Stimulated activated naive B cell treated with anti-CD40 and anti-IgM and Interleukin-4, amounts not matched to agents 10 μg/mL and 1 μg/mL and 100 μg/mL, for 72 hours (primary cell): ENCODE data around the gene PRRX2.

ENCODE experiments used
- ATAC-seq, 2 donors: fragments of 150-1000 bp; cut with Tn5 transposase; replicated peaks; 2 replicates each; pipeline ENCODE4 v1.10.0; 2021; ENCODE audit warnings: moderate library complexity in 1 of 2
- DNase-seq: peaks from one replicate; pipeline ENCODE4 v3.0.0; 2021
- H3K27ac Mint-ChIP-seq: one replicate; pipeline ENCODE4 v1.8.0; 2022; ENCODE audit warnings: mild to moderate bottlenecking, mixed read lengths
- H3K27me3 Mint-ChIP-seq, 2 donors: one replicate each; pipeline ENCODE4 v1.8.0; 2022; ENCODE audit warnings: mixed read lengths in 2 of 2
- H3K36me3 Mint-ChIP-seq, 2 donors: one replicate each; pipeline ENCODE4 v1.8.0; 2022; ENCODE audit warnings: mixed read lengths in 2 of 2, mild to moderate bottlenecking in 1 of 2
- H3K4me1 Mint-ChIP-seq, 2 donors: one replicate each; pipeline ENCODE4 v1.8.0; 2022; ENCODE audit warnings: mixed read lengths in 2 of 2, mild to moderate bottlenecking in 1 of 2
- H3K4me3 Mint-ChIP-seq, 2 donors: one replicate each; pipeline ENCODE4 v1.8.0; 2022; ENCODE audit warnings: mild to moderate bottlenecking in 2 of 2, mixed read lengths in 2 of 2, moderate library complexity in 1 of 2
- H3K9me3 Mint-ChIP-seq, 2 donors: one replicate each; pipeline ENCODE4 v1.8.0; 2022; ENCODE audit warnings: mixed read lengths in 2 of 2, mild to moderate bottlenecking in 1 of 2

The PRRX2 gene

GRCh38 chr9:129703667-129704355, 38.4 kb downstream of the PRRX2 start:
- ATAC-seq, result no peak
- Mint-ChIP-seq H3K27ac (no peak overlapping the region), H3K36me3 (no peaks in the 10 kb centered on the region), H3K4me1 (no peaks in the 10 kb centered on the region), H3K9me3 (no peaks in the 10 kb centered on the region), H3K4me3 (no peak overlapping the region), H3K27me3 (peaks cover 24 to 34% of the 10 kb centered on the region in 2 donors)
- no peak for DNase-seq

GRCh38 chr9:129704807-129705206, 39.4 kb downstream of the PRRX2 start:
- ATAC-seq (no peak), DNase-seq (no peak)
- no peak overlapping the region for H3K27ac Mint-ChIP-seq
- peaks cover 20 to 25% of the 10 kb centered on the region in 2 donors for H3K27me3 Mint-ChIP-seq
- H3K9me3 Mint-ChIP-seq, result no peaks in the 10 kb centered on the region
- H3K4me3 Mint-ChIP-seq, result no peak overlapping the region
- no peaks in the 10 kb centered on the region for H3K4me1 Mint-ChIP-seq
- H3K36me3 Mint-ChIP-seq, result no peaks in the 10 kb centered on the region

- Mint-ChIP-seq H3K4me1 (no peaks in the 10 kb centered on the region), H3K4me3 (no peak overlapping the region), H3K36me3 (no peaks in the 10 kb centered on the region), H3K9me3 (no peaks in the 10 kb centered on the region), H3K27me3 (peaks cover 21 to 30% of the 10 kb centered on the region in 2 donors), H3K27ac (no peak overlapping the region)
- ATAC-seq (no peak), DNase-seq (no peak)
Measured at GRCh38 chr9:129708793-129709192, 43.3 kb downstream of the PRRX2 start.

- ATAC-seq (no peak), DNase-seq (no peak)
- H3K27ac Mint-ChIP-seq, result no peak overlapping the region
Measured at GRCh38 chr9:129709438-129710168, 44.2 kb downstream of the PRRX2 start.

GRCh38 chr9:129710169-129710453, 44.7 kb downstream of the PRRX2 start:
- Mint-ChIP-seq H3K27ac (no peak overlapping the region), H3K36me3 (no peaks in the 10 kb centered on the region), H3K9me3 (no peaks in the 10 kb centered on the region), H3K4me1 (no peaks in the 10 kb centered on the region), H3K27me3 (peaks cover 24 to 38% of the 10 kb centered on the region in 2 donors), H3K4me3 (no peak overlapping the region)
- DNase-seq (no peak), ATAC-seq (no peak)

More at GRCh38 chr9:129709438-129710168, 44.2 kb downstream of the PRRX2 start:
- Mint-ChIP-seq H3K27me3 (peaks cover 21 to 33% of the 10 kb centered on the region in 2 donors), H3K36me3 (no peaks in the 10 kb centered on the region), H3K4me3 (no peak overlapping the region), H3K4me1 (no peaks in the 10 kb centered on the region), H3K9me3 (no peaks in the 10 kb centered on the region)

GRCh38 chr9:129712634-129713401, 47.4 kb downstream of the PRRX2 start:
- H3K4me1 Mint-ChIP-seq, result no peaks in the 10 kb centered on the region
- no peak overlapping the region for H3K27ac Mint-ChIP-seq
- H3K4me3 Mint-ChIP-seq, result no peak overlapping the region
- H3K36me3 Mint-ChIP-seq, result no peaks in the 10 kb centered on the region
- peaks cover 43 to 56% of the 10 kb centered on the region in 2 donors for H3K27me3 Mint-ChIP-seq
- ATAC-seq, result no peak
- H3K9me3 Mint-ChIP-seq, result no peaks in the 10 kb centered on the region
- DNase-seq, result no peak

- DNase-seq (no peak), ATAC-seq (no peak)
- H3K9me3 Mint-ChIP-seq, result no peaks in the 10 kb centered on the region
- H3K27ac Mint-ChIP-seq, result no peak overlapping the region
- no peaks in the 10 kb centered on the region for H3K4me1 Mint-ChIP-seq
- H3K4me3 Mint-ChIP-seq, result no peak overlapping the region
- H3K36me3 Mint-ChIP-seq, result no peaks in the 10 kb centered on the region
- peaks cover 40 to 56% of the 10 kb centered on the region in 2 donors for H3K27me3 Mint-ChIP-seq
Measured at GRCh38 chr9:129713402-129713679, 47.9 kb downstream of the PRRX2 start.

GRCh38 chr9:129714511-129715061, 49.1 kb downstream of the PRRX2 start:
- Mint-ChIP-seq H3K27ac (no peak overlapping the region), H3K27me3 (peaks cover 46 to 60% of the 10 kb centered on the region in 2 donors), H3K9me3 (no peaks in the 10 kb centered on the region), H3K4me1 (no peaks in the 10 kb centered on the region), H3K36me3 (no peaks in the 10 kb centered on the region), H3K4me3 (no peak overlapping the region)
- no peak for DNase-seq
- no peak for ATAC-seq

- DNase-seq (no peak), ATAC-seq (no peak)
- Mint-ChIP-seq H3K27me3 (peaks cover 47 to 66% of the 10 kb centered on the region in 2 donors), H3K36me3 (no peaks in the 10 kb centered on the region), H3K4me3 (no peak overlapping the region), H3K4me1 (no peaks in the 10 kb centered on the region), H3K9me3 (no peaks in the 10 kb centered on the region), H3K27ac (no peak overlapping the region)
Measured at GRCh38 chr9:129716091-129716490, 50.6 kb downstream of the PRRX2 start.

- no peak for ATAC-seq
- Mint-ChIP-seq H3K36me3 (no peaks in the 10 kb centered on the region), H3K27me3 (peaks cover 44 to 64% of the 10 kb centered on the region in 2 donors), H3K9me3 (no peaks in the 10 kb centered on the region), H3K4me3 (no peak overlapping the region), H3K4me1 (no peaks in the 10 kb centered on the region), H3K27ac (no peak overlapping the region)
- DNase-seq, result no peak
Measured at GRCh38 chr9:129717991-129718390, 52.5 kb downstream of the PRRX2 start.

- H3K4me3 Mint-ChIP-seq, result no peak overlapping the region
- H3K36me3 Mint-ChIP-seq, result no peaks in the 10 kb centered on the region
- no peaks in the 10 kb centered on the region for H3K9me3 Mint-ChIP-seq
- H3K27ac Mint-ChIP-seq, result no peak overlapping the region
- ATAC-seq (no peak), DNase-seq (no peak)
- peaks cover 46 to 64% of the 10 kb centered on the region in 2 donors for H3K27me3 Mint-ChIP-seq
- no peaks in the 10 kb centered on the region for H3K4me1 Mint-ChIP-seq
Measured at GRCh38 chr9:129718647-129719046, 53.2 kb downstream of the PRRX2 start.

GRCh38 chr9:129719135-129719534, 53.7 kb downstream of the PRRX2 start:
- Mint-ChIP-seq H3K4me1 (no peaks in the 10 kb centered on the region), H3K9me3 (no peaks in the 10 kb centered on the region), H3K27me3 (peaks cover 46 to 64% of the 10 kb centered on the region in 2 donors), H3K27ac (no peak overlapping the region), H3K4me3 (no peak overlapping the region), H3K36me3 (no peaks in the 10 kb centered on the region)
- DNase-seq (no peak), ATAC-seq (no peak)

- Mint-ChIP-seq H3K4me1 (no peaks in the 10 kb centered on the region), H3K27me3 (peaks cover 49 to 67% of the 10 kb centered on the region in 2 donors), H3K4me3 (no peak overlapping the region), H3K9me3 (no peaks in the 10 kb centered on the region), H3K27ac (no peak overlapping the region), H3K36me3 (peaks cover 0 to 3% of the 10 kb centered on the region in 2 donors)
- ATAC-seq (no peak), DNase-seq (no peak)
Measured at GRCh38 chr9:129720181-129720864, 54.9 kb downstream of the PRRX2 start.

GRCh38 chr9:129720865-129721545, 55.6 kb downstream of the PRRX2 start:
- Mint-ChIP-seq H3K27ac (no peak overlapping the region), H3K27me3 (peaks cover 47 to 66% of the 10 kb centered on the region in 2 donors), H3K36me3 (peaks cover 0 to 3% of the 10 kb centered on the region in 2 donors), H3K4me1 (no peaks in the 10 kb centered on the region), H3K4me3 (no peak overlapping the region), H3K9me3 (no peaks in the 10 kb centered on the region)
- DNase-seq, result no peak
- ATAC-seq, result no peak
